Measurements from ENCODE around the gene RNF10. TPM values are rescaled to one million over a fixed set of nuclear protein-coding genes. Genes with fewer than 3 reads are reported as not detected.
"Not testable (repeated sequence)": the region's sequence is repeated elsewhere in the genome, so short reads cannot be mapped to it uniquely, and the experiment has no call there.

Gene RNF10
- total RNA-seq, 1 experiment from 2014 or later = 177 TPM

DNA sequence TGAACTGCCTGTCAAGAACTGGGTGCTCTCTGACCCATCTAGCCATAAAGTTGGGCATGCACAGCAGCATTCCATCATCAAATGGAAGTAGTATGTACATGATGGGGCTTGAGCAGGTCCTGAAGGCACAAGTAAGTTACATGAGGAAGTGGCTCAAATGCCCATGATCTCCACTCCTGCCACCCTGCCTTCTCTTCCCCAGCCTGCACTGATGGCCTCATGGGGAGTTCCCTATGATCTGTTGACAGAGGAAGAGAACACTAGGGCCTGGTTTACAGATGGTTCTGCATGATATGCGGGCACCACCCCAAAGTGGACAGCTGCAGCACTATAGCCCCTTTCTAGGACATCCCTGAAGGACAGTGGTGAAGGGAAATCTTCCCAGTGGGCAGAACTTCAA, 77.4 kb downstream of the RNF10 start:
- POLR2A ChIA-PET; H3K9me3 ChIP-seq (ENCODE audit: control insufficient read depth, insufficient read depth, low read depth, low read length); ATAC-seq; CTCF ChIA-PET; DNase-seq (ENCODE audit: low read depth, low spot score); BruUV-seq (replicated peaks); in situ Hi-C loops (cut with HindIII; ENCODE audit: low pct_unique_long_range_greater_than_20kb, low sequenced_read_pairs); intact Hi-C loops (cut with micrococcal nuclease; ENCODE audit: unreplicated experiment); H3K4me1 ChIP-seq (ENCODE audit: control insufficient read depth, insufficient read depth, low read length); H3K4me3 ChIP-seq (ENCODE audit: low read depth in 2 of 2, low read length in 2 of 2); H3K27ac ChIP-seq (ENCODE audit: low read length); H3K36me3 ChIP-seq (ENCODE audit: control insufficient read depth, insufficient read depth, low read length); H3K27me3 ChIP-seq (ENCODE audit: control insufficient read depth, insufficient read depth, low read length): not testable (repeated sequence)

DNA sequence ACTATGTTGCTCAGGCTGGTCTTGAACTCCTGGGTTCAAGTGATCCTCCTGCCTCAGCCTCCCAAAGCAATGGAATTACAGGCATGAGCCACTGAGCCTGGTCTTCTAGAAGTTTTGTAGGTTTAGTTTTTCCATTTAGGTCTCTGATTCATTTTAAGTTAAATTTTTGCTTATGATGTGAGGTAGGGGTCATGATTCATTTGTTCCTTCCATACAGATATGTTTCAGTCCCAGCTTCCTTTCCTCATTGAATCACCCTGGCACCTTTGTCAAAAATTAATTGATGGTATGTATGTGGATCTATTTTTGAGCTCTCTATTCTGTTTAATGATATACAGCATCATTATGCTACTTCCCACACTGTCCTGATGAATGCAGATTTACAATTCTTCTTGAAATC, 80.7 kb downstream of the RNF10 start:
- in situ Hi-C loops (cut with HindIII; ENCODE audit: low pct_unique_long_range_greater_than_20kb, low sequenced_read_pairs) = no loop called here

DNA sequence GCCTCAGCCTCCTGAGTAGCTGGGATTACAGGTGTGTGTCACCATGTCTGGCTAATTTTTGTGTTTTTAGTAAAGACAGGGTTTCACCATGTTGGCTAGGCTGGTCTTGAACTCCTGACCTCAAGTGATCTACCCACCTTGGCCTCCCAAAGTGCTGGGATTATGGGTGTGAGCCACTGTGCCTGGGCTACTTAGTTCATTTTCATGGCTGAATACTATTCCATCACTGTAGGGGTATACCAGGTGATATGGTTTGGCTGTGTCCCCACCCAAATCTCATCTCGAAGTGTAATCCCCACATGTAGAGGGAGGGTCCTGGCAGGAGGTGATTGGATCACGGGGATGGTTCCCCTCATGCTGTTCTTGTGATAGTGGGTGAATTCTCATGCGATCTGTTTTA, 83.0 kb downstream of the RNF10 start:
- intact Hi-C loops (cut with micrococcal nuclease; ENCODE audit: unreplicated experiment); H3K9me3 ChIP-seq (ENCODE audit: control insufficient read depth, insufficient read depth, low read depth, low read length); H3K27ac ChIP-seq (ENCODE audit: low read length); H3K4me3 ChIP-seq (ENCODE audit: low read depth in 2 of 2, low read length in 2 of 2); CTCF ChIA-PET; DNase-seq (ENCODE audit: low read depth, low spot score); H3K27me3 ChIP-seq (ENCODE audit: control insufficient read depth, insufficient read depth, low read length); in situ Hi-C loops (cut with HindIII; ENCODE audit: low pct_unique_long_range_greater_than_20kb, low sequenced_read_pairs); H3K36me3 ChIP-seq (ENCODE audit: control insufficient read depth, insufficient read depth, low read length); ATAC-seq; BruUV-seq (replicated peaks); H3K4me1 ChIP-seq (ENCODE audit: control insufficient read depth, insufficient read depth, low read length); POLR2A ChIA-PET: not testable (repeated sequence)

More for the DNA sequence above, 80.7 kb downstream of the RNF10 start:
- no peak for ATAC-seq
- Histone ChIP-seq H3K9me3 (ENCODE audit: control insufficient read depth, insufficient read depth, low read depth, low read length) (no peaks in the 10 kb centered on the region), H3K27me3 (ENCODE audit: control insufficient read depth, insufficient read depth, low read length) (no peaks in the 10 kb centered on the region; the same call in 1 of the 2 replicates), H3K4me3 (ENCODE audit: low read depth in 2 of 2, low read length in 2 of 2) (no peak overlapping the region), H3K4me1 (ENCODE audit: control insufficient read depth, insufficient read depth, low read length) (no peaks in the 10 kb centered on the region), H3K27ac (ENCODE audit: low read length) (no peak overlapping the region), H3K36me3 (ENCODE audit: control insufficient read depth, insufficient read depth, low read length) (no peaks in the 10 kb centered on the region)
- DNase-seq (ENCODE audit: low read depth, low spot score) = no peak
- CTCF ChIA-PET = interaction anchor here (0.7 kb wide), 1 partner anchor 93 kb away, joined by 5 read pairs; no protein-coding TSS in a partner anchor
- TF ChIP-seq, protein P1, sequence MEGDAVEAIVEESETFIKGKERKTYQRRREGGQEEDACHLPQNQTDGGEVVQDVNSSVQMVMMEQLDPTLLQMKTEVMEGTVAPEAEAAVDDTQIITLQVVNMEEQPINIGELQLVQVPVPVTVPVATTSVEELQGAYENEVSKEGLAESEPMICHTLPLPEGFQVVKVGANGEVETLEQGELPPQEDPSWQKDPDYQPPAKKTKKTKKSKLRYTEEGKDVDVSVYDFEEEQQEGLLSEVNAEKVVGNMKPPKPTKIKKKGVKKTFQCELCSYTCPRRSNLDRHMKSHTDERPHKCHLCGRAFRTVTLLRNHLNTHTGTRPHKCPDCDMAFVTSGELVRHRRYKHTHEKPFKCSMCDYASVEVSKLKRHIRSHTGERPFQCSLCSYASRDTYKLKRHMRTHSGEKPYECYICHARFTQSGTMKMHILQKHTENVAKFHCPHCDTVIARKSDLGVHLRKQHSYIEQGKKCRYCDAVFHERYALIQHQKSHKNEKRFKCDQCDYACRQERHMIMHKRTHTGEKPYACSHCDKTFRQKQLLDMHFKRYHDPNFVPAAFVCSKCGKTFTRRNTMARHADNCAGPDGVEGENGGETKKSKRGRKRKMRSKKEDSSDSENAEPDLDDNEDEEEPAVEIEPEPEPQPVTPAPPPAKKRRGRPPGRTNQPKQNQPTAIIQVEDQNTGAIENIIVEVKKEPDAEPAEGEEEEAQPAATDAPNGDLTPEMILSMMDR (IDR thresholded peaks at IDR 0.05) = no peak
- TF ChIP-seq SIN3A (IDR thresholded peaks at IDR 0.05; ENCODE audit: borderline replicate concordance, insufficient read depth, low read depth, low read length) = no peak
- TF ChIP-seq POLR2AphosphoS5 (IDR thresholded peaks at IDR 0.05; ENCODE audit: low read depth, low read length) = no peak
- no peak for TF ChIP-seq TCF7L2 (IDR thresholded peaks at IDR 0.05; ENCODE audit: low read depth, low read length)
- TF ChIP-seq, protein P2, sequence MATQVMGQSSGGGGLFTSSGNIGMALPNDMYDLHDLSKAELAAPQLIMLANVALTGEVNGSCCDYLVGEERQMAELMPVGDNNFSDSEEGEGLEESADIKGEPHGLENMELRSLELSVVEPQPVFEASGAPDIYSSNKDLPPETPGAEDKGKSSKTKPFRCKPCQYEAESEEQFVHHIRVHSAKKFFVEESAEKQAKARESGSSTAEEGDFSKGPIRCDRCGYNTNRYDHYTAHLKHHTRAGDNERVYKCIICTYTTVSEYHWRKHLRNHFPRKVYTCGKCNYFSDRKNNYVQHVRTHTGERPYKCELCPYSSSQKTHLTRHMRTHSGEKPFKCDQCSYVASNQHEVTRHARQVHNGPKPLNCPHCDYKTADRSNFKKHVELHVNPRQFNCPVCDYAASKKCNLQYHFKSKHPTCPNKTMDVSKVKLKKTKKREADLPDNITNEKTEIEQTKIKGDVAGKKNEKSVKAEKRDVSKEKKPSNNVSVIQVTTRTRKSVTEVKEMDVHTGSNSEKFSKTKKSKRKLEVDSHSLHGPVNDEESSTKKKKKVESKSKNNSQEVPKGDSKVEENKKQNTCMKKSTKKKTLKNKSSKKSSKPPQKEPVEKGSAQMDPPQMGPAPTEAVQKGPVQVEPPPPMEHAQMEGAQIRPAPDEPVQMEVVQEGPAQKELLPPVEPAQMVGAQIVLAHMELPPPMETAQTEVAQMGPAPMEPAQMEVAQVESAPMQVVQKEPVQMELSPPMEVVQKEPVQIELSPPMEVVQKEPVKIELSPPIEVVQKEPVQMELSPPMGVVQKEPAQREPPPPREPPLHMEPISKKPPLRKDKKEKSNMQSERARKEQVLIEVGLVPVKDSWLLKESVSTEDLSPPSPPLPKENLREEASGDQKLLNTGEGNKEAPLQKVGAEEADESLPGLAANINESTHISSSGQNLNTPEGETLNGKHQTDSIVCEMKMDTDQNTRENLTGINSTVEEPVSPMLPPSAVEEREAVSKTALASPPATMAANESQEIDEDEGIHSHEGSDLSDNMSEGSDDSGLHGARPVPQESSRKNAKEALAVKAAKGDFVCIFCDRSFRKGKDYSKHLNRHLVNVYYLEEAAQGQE (IDR thresholded peaks at IDR 0.05; ENCODE audit: insufficient read depth in 1 of 2, low read depth in 2 of 2, low read length in 1 of 2) = no peak
- intact Hi-C loops (cut with micrococcal nuclease; ENCODE audit: unreplicated experiment) = no loop called here
- POLR2A ChIA-PET = no interaction called here
- no TSS peak for BruUV-seq (replicated peaks)

DNA sequence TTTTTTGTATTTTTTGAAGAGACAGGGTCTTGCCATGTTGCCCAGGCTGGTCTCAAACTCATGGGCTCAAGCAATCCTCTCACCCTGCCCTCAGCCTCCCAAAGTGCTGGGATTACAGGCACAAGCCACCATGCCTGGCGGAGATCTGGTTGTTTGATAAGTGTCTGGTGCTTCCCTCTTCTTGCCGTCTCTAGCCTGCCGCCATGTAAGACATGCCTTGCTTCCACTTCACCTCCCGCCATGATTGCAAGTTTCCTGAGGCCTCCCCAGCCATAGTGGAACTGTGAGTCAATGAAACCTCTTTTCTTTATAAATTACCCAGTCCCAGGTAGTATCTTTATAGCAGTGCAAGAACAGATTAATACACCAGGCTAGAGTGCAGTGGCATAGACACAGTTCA, 83.6 kb downstream of the RNF10 start:
- H3K9me3 ChIP-seq (ENCODE audit: control insufficient read depth, insufficient read depth, low read depth, low read length); H3K4me3 ChIP-seq (ENCODE audit: low read depth in 2 of 2, low read length in 2 of 2); POLR2A ChIA-PET; CTCF ChIA-PET; intact Hi-C loops (cut with micrococcal nuclease; ENCODE audit: unreplicated experiment); ATAC-seq; in situ Hi-C loops (cut with HindIII; ENCODE audit: low pct_unique_long_range_greater_than_20kb, low sequenced_read_pairs); H3K4me1 ChIP-seq (ENCODE audit: control insufficient read depth, insufficient read depth, low read length); H3K36me3 ChIP-seq (ENCODE audit: control insufficient read depth, insufficient read depth, low read length); H3K27ac ChIP-seq (ENCODE audit: low read length); H3K27me3 ChIP-seq (ENCODE audit: control insufficient read depth, insufficient read depth, low read length); DNase-seq (ENCODE audit: low read depth, low spot score); BruUV-seq (replicated peaks): not testable (repeated sequence)

Measured in Panc1 (cell line).